ENCODE results near the gene PPP2R5A. TPM values are rescaled to one million over a fixed set of nuclear protein-coding genes. Genes with fewer than 3 reads are reported as not detected.
"Not testable (repeated sequence)": the region's sequence is repeated elsewhere in the genome, so short reads cannot be mapped to it uniquely, and the experiment has no call there.

The PPP2R5A gene
- total RNA-seq, 1 donor from 2014 or later, result 40.4 TPM

DNA sequence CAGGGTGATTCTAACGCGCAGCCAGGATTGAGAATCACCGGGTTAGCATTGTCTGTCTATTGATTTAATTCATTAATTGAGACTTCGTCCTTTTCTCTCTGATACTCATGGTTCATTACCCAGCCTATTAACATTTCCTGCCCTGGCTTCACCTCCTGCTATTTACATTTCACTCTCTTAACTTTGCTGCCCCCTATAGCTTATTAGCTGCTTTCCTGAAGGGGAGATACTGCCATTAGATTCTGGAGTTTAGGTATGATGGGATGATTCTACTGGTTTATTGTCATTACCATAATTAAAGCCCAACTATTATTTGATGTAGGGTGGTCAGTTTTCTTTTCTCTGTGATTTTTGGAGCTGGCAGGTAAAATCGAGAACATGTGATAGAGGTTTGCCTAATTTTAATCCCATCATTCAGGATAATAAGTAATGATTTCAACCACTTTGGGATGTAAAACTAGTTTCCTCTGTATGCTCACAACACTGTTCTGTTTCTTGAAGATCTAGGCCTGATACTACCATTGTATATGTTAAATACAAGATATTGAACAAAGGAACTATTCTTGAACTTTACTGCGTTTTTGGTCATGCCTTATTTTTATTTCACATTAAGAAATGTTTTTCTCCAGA lies 6.4 kb downstream of the PPP2R5A start:
- DNase-seq (ENCODE audit: low spot score), result no peak
- H3K4me1 Mint-ChIP-seq (ENCODE audit: low read depth), result peaks cover 71% of the 10 kb centered on the region

DNA sequence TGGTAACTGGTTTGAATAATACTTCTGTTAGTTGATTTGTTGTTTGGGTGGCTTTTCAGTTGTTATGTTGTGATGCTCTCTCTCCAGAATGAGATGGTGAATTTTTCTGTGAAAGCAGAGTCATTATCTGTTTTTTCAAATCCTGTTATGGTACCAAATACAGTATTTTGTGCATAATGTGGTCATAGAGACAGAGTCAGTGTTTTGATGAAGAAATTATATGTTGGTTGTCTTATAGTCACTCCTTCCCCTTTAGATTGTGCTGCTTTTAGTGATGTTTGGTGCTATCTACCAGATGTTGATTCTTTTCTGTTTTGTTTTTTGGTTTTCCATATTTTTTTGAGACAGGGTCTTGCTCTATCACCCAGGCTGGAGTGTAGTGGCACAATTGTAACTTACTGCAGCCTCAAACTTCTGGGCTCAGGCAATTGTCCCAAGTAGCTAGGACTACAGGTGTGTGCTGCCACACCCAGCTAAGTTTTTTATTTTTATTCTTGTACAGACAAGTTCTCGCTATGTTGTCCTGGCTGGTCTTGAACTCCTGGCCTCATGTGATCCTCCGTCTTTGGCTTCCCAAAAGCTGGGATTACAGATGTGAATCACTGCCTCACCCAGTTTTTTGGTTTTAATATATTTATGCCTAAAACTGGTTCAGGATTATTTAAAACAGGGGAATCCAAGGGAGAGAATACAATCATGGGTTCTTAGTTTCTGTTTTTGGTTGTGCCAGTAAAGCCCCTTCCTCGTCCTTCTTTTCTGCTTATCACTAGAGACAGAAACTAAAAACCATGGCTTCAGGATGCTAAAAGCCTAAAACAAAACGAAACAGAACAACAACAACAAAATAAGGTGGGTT lies 7.3 kb downstream of the PPP2R5A start:
- Mint-ChIP-seq H3K4me3 (ENCODE audit: low read depth) (no peak overlapping the region), H3K36me3 (ENCODE audit: low read depth) (peaks cover 23% of the 10 kb centered on the region), H3K9me3 (no peaks in the 10 kb centered on the region), H3K27ac (peak overlapping the region; percentile 60), H3K4me1 (ENCODE audit: low read depth) (peaks cover 68% of the 10 kb centered on the region), H3K27me3 (ENCODE audit: low read depth) (no peaks in the 10 kb centered on the region)
- intact Hi-C loops (cut with micrococcal nuclease), result loop anchor here (2.0 to 5.0 kb wide), 3 partner anchors 18 to 355 kb away; no protein-coding TSS in a partner anchor
- no peak for DNase-seq (ENCODE audit: low spot score)

More for the DNA sequence above, 6.4 kb downstream of the PPP2R5A start:
- intact Hi-C loops (cut with micrococcal nuclease), result loop anchor here (2.0 to 5.0 kb wide), 3 partner anchors 19 to 354 kb away; no protein-coding TSS in a partner anchor
- Mint-ChIP-seq H3K27me3 (ENCODE audit: low read depth) (no peaks in the 10 kb centered on the region), H3K36me3 (ENCODE audit: low read depth) (peaks cover 23% of the 10 kb centered on the region), H3K4me3 (ENCODE audit: low read depth) (no peak overlapping the region), H3K27ac (peak overlapping the region; percentile 60), H3K9me3 (no peaks in the 10 kb centered on the region)

DNA sequence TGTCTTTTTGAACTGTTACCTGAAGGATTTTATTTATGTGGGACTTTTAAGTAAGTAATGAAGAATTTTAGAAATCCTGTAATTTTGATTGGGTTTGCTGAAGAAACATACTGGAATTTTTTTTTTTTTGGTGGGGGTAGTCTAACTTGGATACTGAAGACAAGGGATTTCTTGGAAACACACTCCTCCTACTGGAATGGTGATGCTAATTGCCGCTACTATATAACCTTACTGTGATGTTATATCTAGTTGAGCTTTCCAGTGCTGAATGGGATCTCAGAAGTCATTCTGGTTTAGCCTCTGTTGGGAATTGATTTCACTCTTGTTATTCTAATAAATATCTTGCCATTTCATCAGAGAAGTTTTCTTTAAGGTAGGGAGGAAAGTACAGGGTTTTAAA lies 8.4 kb downstream of the PPP2R5A start:
- no peak overlapping the region for H3K4me3 Mint-ChIP-seq (ENCODE audit: low read depth)
- no peak for DNase-seq (ENCODE audit: low spot score)
- H3K4me1 Mint-ChIP-seq (ENCODE audit: low read depth), result peaks cover 63% of the 10 kb centered on the region

GRCh38 chr1:212294983-212295382 lies 9.8 kb downstream of the PPP2R5A start:
- Mint-ChIP-seq H3K27ac (no peak overlapping the region), H3K9me3 (no peaks in the 10 kb centered on the region), H3K36me3 (ENCODE audit: low read depth) (peaks cover 28% of the 10 kb centered on the region), H3K4me1 (ENCODE audit: low read depth) (peaks cover 61% of the 10 kb centered on the region), H3K4me3 (ENCODE audit: low read depth) (no peak overlapping the region), H3K27me3 (ENCODE audit: low read depth) (no peaks in the 10 kb centered on the region)
- DNase-seq (ENCODE audit: low spot score), result no peak
- intact Hi-C loops (cut with micrococcal nuclease), result loop anchor here (1.0 to 5.0 kb wide), 3 partner anchors 8 to 358 kb away; no protein-coding TSS in a partner anchor

More for the DNA sequence above, 8.4 kb downstream of the PPP2R5A start:
- Mint-ChIP-seq H3K27ac (no peak overlapping the region), H3K36me3 (ENCODE audit: low read depth) (peaks cover 23% of the 10 kb centered on the region), H3K9me3 (no peaks in the 10 kb centered on the region), H3K27me3 (ENCODE audit: low read depth) (no peaks in the 10 kb centered on the region)
- intact Hi-C loops (cut with micrococcal nuclease), result loop anchor here (2.0 to 5.0 kb wide), 3 partner anchors 17 to 356 kb away; no protein-coding TSS in a partner anchor

DNA sequence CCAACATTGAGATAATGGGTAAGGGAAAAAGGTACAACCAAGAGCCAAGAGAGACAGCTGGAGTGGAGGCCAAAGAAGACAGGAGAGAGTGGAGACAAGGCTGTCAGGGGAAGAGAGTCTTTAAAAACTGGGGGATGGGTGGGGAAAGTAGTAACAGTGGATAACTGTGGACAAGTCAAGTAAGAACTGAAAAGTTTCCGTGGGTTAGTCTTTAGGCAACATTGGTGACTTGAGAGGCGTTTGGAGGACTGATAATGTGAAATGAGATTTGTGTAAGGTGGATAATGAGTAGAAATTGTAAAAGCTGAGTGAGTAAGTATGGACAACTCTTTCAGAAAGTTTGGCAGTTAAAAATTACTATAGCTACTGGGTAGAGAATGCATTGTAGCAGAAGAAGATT lies 10.4 kb downstream of the PPP2R5A start:
- DNase-seq (ENCODE audit: low spot score), result no peak
- H3K4me3 Mint-ChIP-seq (ENCODE audit: low read depth), result no peak overlapping the region

GRCh38 chr1:212297338-212297737 lies 12.1 kb downstream of the PPP2R5A start:
- no peak overlapping the region for H3K27ac Mint-ChIP-seq
- H3K4me1 Mint-ChIP-seq (ENCODE audit: low read depth), result peaks cover 43% of the 10 kb centered on the region
- no peak for DNase-seq (ENCODE audit: low spot score)
- H3K4me3 Mint-ChIP-seq (ENCODE audit: low read depth), result no peak overlapping the region
- H3K36me3 Mint-ChIP-seq (ENCODE audit: low read depth), result peaks cover 14% of the 10 kb centered on the region
- no peaks in the 10 kb centered on the region for H3K9me3 Mint-ChIP-seq
- no peaks in the 10 kb centered on the region for H3K27me3 Mint-ChIP-seq (ENCODE audit: low read depth)
- intact Hi-C loops (cut with micrococcal nuclease), result no loop called here

More for the DNA sequence above, 10.4 kb downstream of the PPP2R5A start:
- H3K36me3 Mint-ChIP-seq (ENCODE audit: low read depth), result peaks cover 26% of the 10 kb centered on the region
- no peaks in the 10 kb centered on the region for H3K27me3 Mint-ChIP-seq (ENCODE audit: low read depth)
- peak overlapping the region; percentile 43 for H3K27ac Mint-ChIP-seq
- H3K9me3 Mint-ChIP-seq, result no peaks in the 10 kb centered on the region
- intact Hi-C loops (cut with micrococcal nuclease), result loop anchor here (1.0 kb wide), 1 partner anchor 8 kb away; no protein-coding TSS in a partner anchor
- peaks cover 57% of the 10 kb centered on the region for H3K4me1 Mint-ChIP-seq (ENCODE audit: low read depth)

GRCh38 chr1:212301580-212301979 lies 16.4 kb downstream of the PPP2R5A start:
- H3K9me3 Mint-ChIP-seq, result no peaks in the 10 kb centered on the region
- intact Hi-C loops (cut with micrococcal nuclease), result no loop called here
- H3K4me1 Mint-ChIP-seq (ENCODE audit: low read depth), result peaks cover 26% of the 10 kb centered on the region
- DNase-seq (ENCODE audit: low spot score), result no peak
- no peak overlapping the region for H3K4me3 Mint-ChIP-seq (ENCODE audit: low read depth)
- no peak overlapping the region for H3K27ac Mint-ChIP-seq
- no peaks in the 10 kb centered on the region for H3K27me3 Mint-ChIP-seq (ENCODE audit: low read depth)
- peaks cover 27% of the 10 kb centered on the region for H3K36me3 Mint-ChIP-seq (ENCODE audit: low read depth)

DNA sequence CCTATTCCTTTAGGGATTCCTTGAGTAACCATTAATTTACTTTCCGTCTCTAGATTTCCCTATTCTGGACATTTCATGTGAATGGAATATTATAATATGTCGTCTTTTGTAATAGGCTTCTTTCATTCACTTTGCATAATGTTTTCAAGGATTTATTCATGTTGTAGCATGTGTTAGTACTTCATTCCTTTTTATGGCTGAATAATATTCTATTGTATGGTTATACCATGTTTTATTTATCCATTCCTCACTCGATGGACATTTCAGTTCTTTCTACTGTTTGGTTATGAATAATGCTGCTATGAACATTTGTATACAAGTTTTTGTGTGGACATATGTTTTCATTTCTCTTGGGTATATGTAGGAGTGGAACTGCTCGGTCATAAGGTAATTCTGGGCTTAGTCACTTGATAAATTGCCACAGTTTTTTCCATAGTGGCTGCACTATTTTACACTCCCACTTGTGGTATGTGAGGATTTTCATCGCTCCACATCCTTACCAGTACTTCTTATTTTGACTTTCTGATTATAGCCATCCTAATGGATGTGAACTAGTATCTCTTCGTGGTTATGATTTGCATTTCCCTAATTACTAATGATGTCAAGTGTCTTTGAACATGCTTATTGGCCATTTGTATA lies 17.7 kb downstream of the PPP2R5A start:
- Mint-ChIP-seq H3K9me3 (no peaks in the 10 kb centered on the region), H3K4me3 (ENCODE audit: low read depth) (no peak overlapping the region), H3K36me3 (ENCODE audit: low read depth) (peaks cover 39% of the 10 kb centered on the region), H3K27me3 (ENCODE audit: low read depth) (no peaks in the 10 kb centered on the region), H3K27ac (peak overlapping the region; percentile 39), H3K4me1 (ENCODE audit: low read depth) (peaks cover 26% of the 10 kb centered on the region)
- no peak for DNase-seq (ENCODE audit: low spot score)
- intact Hi-C loops (cut with micrococcal nuclease), result loop anchor here (1.0 to 2.0 kb wide), 2 partner anchors 8 to 16 kb away; no protein-coding TSS in a partner anchor

DNA sequence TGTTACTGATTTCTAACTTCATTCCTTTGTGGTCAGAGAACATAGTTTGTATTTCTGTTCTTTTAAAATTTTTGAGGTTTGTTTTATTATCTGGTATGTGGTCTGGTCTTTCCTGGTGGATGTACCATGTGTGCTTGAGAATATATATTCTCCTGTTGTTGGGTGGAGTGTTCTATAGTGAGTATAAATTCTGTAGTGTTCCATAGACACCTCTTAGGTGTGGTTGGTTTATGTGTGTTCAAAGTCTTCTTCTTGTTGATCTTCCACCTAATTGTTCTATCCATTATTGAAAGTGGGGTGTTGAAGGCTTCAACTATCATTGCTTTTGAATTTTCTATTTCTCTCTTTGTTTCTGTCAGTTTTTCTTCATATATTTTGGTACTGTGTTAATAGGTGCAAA lies 20.1 kb downstream of the PPP2R5A start:
- intact Hi-C loops (cut with micrococcal nuclease), result no loop called here
- Mint-ChIP-seq H3K4me3 (ENCODE audit: low read depth) (no peak overlapping the region), H3K4me1 (ENCODE audit: low read depth) (peaks cover 20% of the 10 kb centered on the region), H3K27ac (no peak overlapping the region), H3K36me3 (ENCODE audit: low read depth) (peaks cover 57% of the 10 kb centered on the region), H3K27me3 (ENCODE audit: low read depth) (no peaks in the 10 kb centered on the region), H3K9me3 (no peaks in the 10 kb centered on the region)
- DNase-seq (ENCODE audit: low spot score), result no peak

DNA sequence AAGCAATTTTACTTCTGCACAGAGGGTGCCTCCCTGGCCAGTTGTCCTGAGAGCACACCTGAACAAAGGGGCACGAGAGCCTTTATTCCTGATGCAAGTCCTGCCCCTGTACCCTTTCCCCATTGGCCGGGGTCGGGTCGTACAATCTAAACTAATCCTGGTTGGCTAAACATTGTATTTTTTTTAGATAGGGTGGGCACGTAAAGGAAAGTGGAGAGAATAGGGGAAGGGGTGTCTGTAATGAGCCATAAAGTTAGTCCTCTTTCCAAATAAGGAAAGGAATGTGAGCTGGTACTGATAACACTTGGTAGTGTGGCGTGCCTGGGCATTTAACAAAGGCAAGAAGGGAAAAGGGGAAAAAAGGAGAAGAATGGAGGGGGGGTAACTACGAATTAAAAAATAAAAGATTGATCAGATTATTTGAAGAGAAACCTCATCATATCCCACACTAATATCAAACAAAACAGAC lies 20.8 kb downstream of the PPP2R5A start:
- H3K4me3 Mint-ChIP-seq (ENCODE audit: low read depth); DNase-seq (ENCODE audit: low spot score); intact Hi-C loops (cut with micrococcal nuclease); H3K9me3 Mint-ChIP-seq; H3K27me3 Mint-ChIP-seq (ENCODE audit: low read depth); H3K27ac Mint-ChIP-seq: not testable (repeated sequence)
- Mint-ChIP-seq H3K4me1 (ENCODE audit: low read depth) (peaks cover 20% of the 10 kb centered on the region), H3K36me3 (ENCODE audit: low read depth) (peaks cover 57% of the 10 kb centered on the region)

GRCh38 chr1:212309967-212310366 lies 24.8 kb downstream of the PPP2R5A start:
- H3K4me3 Mint-ChIP-seq (ENCODE audit: low read depth), result no peak overlapping the region
- H3K4me1 Mint-ChIP-seq (ENCODE audit: low read depth), result peaks cover 11% of the 10 kb centered on the region
- H3K27me3 Mint-ChIP-seq (ENCODE audit: low read depth), result no peaks in the 10 kb centered on the region
- H3K36me3 Mint-ChIP-seq (ENCODE audit: low read depth), result peaks cover 47% of the 10 kb centered on the region
- no peaks in the 10 kb centered on the region for H3K9me3 Mint-ChIP-seq
- DNase-seq (ENCODE audit: low spot score), result no peak
- no peak overlapping the region for H3K27ac Mint-ChIP-seq
- intact Hi-C loops (cut with micrococcal nuclease), result loop anchor here (2.0 kb wide), 1 partner anchor 17 kb away; no protein-coding TSS in a partner anchor

GRCh38 chr1:212310383-212310782 lies 25.2 kb downstream of the PPP2R5A start:
- H3K4me3 Mint-ChIP-seq (ENCODE audit: low read depth), result no peak overlapping the region
- H3K4me1 Mint-ChIP-seq (ENCODE audit: low read depth), result peaks cover 12% of the 10 kb centered on the region
- intact Hi-C loops (cut with micrococcal nuclease), result loop anchor here (2.0 kb wide), 1 partner anchor 18 kb away; no protein-coding TSS in a partner anchor
- H3K27ac Mint-ChIP-seq, result no peak overlapping the region
- peaks cover 44% of the 10 kb centered on the region for H3K36me3 Mint-ChIP-seq (ENCODE audit: low read depth)
- no peaks in the 10 kb centered on the region for H3K9me3 Mint-ChIP-seq
- H3K27me3 Mint-ChIP-seq (ENCODE audit: low read depth), result no peaks in the 10 kb centered on the region
- no peak for DNase-seq (ENCODE audit: low spot score)

All from activated T-helper 2 cell treated with anti-CD3 and anti-CD28 coated beads, Interferon-gamma antibody, Interleukin-2, Interleukin-4, amounts not matched to agents 10 μg/mL and 5 μg/mL and 100 μg/mL, durations not matched to agents 14 hours and 24 hours and 36 hours (primary cell).